T-helper 1 cell treated with Interleukin-12 subunit alpha and Interleukin-12 subunit beta and Interleukin-4 antibody, amounts not matched to agents 30 μg/mL and 1 μg/mL, for 36 hours (primary cell): ENCODE data around the gene THRAP3.
A peak's percentile ranks its signal among the peaks of the same experiment; 100 is the strongest.

Source experiments
- H3K27ac Mint-ChIP-seq: one replicate; pipeline ENCODE4 v1.8.0; 2021; ENCODE audit warnings: mild to moderate bottlenecking, mixed read lengths
- H3K27me3 Mint-ChIP-seq: one replicate; pipeline ENCODE4 v1.8.0; 2021; ENCODE audit warnings: low read depth, mixed read lengths
- H3K36me3 Mint-ChIP-seq: one replicate; pipeline ENCODE4 v1.8.0; 2021; ENCODE audit warnings: low read depth, mixed read lengths
- H3K4me1 Mint-ChIP-seq: one replicate; pipeline ENCODE4 v1.8.0; 2021; ENCODE audit warnings: low read depth, mixed read lengths
- H3K4me3 Mint-ChIP-seq: one replicate; pipeline ENCODE4 v1.8.0; 2021; ENCODE audit warnings: mild to moderate bottlenecking, moderate library complexity, mixed read lengths
- H3K9me3 Mint-ChIP-seq: one replicate; pipeline ENCODE4 v1.8.0; 2021; ENCODE audit warnings: mixed read lengths

The THRAP3 gene

DNA sequence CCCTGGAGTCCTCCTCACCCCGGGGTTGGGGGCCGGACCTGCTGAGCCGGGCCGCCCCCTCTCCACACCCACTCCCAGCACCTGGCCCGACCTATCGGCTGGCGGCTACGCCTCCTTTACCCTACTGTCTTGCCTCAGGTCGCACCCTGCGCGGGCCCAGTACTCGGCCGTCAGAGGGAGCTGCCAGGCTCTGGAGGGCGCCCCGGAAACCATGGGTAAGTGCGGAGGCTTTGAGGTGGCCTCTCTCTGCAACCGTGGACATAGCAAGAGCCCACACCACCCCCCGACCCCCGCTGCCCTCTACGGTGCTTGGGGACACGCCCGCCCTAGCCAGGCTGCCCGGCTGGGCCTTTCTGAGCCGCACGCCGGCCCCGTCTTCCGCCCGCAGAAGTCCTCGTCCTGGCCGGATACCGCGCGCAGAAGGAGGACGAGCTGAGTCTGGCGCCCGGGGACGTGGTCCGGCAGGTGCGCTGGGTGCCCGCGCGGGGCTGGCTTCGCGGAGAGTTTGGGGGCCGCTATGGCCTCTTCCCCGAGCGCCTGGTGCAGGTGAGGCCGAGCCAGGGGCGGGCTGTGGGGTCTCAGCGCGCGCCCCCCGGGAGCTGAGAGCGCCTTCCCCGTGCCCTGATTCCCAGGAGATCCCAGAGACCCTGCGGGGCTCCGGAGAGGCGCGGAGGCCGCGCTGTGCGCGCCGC lies 82.1 kb downstream of the THRAP3 start, which contains the start of gene SH3D21:
Gene SH3D21, plus strand, starts transcription at position 159 of the 692 bp plus-strand sequence. Its CDS starts 53 bp downstream, at position 212.
- Mint-ChIP-seq H3K9me3 (no peaks in the 10 kb centered on the region), H3K4me1 (peaks cover 23% of the 10 kb centered on the region), H3K36me3 (peaks cover 18% of the 10 kb centered on the region), H3K27me3 (no peaks in the 10 kb centered on the region), H3K4me3 (peak within 1 kb of the TSS; percentile 97), H3K27ac (peak within 1 kb of the TSS; percentile 89)

DNA sequence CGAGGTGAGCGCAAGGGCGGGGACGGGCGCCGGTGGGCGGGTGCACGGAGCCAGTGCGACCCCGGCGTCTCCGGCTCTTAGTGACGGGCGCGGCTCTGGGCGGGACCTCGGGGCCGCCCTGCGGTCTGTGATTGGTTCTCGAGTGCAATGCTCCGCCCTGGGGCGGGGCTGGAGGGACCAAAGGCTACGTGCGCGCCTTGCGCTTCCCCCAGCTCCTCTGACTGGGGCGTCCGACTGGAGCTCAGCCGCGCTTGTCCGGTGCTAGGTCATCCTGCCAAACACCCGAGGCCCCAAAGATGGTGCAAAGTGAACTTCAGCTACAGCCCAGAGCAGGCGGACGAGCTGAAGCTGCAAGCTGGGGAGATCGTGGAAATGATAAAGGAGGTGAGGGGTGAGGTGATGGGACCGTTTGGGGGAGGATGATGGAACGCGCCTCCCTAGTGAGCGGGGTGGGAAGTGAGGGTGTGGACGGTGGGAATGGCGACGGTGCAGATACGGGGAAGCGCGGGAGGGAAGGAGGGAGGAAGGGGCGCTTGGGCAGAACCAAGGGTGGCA lies 82.7 kb downstream of the THRAP3 start:
- peaks cover 18% of the 10 kb centered on the region for H3K36me3 Mint-ChIP-seq
- H3K27me3 Mint-ChIP-seq: no peaks in the 10 kb centered on the region

GRCh38 chr1:36307601-36308330 lies 83.5 kb downstream of the THRAP3 start:
- peaks cover 23% of the 10 kb centered on the region for H3K4me1 Mint-ChIP-seq
- H3K9me3 Mint-ChIP-seq: no peaks in the 10 kb centered on the region
- peak overlapping the region; percentile 97 for H3K4me3 Mint-ChIP-seq
- no peaks in the 10 kb centered on the region for H3K27me3 Mint-ChIP-seq
- H3K36me3 Mint-ChIP-seq: peaks cover 15% of the 10 kb centered on the region
- H3K27ac Mint-ChIP-seq: no peak overlapping the region

More for the DNA sequence above, 82.7 kb downstream of the THRAP3 start:
- peak overlapping the region; percentile 89 for H3K27ac Mint-ChIP-seq
- H3K4me3 Mint-ChIP-seq: peak overlapping the region; percentile 97
- H3K9me3 Mint-ChIP-seq: no peaks in the 10 kb centered on the region
- peaks cover 23% of the 10 kb centered on the region for H3K4me1 Mint-ChIP-seq

DNA sequence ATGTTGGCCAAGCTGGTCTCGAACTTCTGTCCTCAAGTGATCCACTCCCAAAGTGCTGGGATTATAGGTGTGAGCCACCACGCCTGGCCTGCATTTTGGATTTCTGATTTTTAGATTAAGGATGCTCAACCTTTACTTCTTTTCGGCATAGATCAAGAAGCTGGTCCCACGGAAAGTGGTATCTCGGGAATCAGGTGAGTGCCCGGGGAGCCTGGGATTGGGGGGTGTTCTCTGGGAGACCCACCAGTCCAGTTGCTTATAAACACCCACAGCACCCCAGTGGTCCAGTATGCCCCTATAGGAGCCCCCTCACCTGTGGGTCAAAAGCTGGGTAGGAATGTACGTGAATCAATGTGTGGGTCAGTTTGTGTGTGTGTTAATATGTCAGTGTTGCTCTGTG lies 85.2 kb downstream of the THRAP3 start:
- H3K9me3 Mint-ChIP-seq: no peaks in the 10 kb centered on the region
- peaks cover 7% of the 10 kb centered on the region for H3K36me3 Mint-ChIP-seq
- H3K4me3 Mint-ChIP-seq: no peak overlapping the region
- peaks cover 20% of the 10 kb centered on the region for H3K4me1 Mint-ChIP-seq
- H3K27ac Mint-ChIP-seq: no peak overlapping the region
- H3K27me3 Mint-ChIP-seq: no peaks in the 10 kb centered on the region

DNA sequence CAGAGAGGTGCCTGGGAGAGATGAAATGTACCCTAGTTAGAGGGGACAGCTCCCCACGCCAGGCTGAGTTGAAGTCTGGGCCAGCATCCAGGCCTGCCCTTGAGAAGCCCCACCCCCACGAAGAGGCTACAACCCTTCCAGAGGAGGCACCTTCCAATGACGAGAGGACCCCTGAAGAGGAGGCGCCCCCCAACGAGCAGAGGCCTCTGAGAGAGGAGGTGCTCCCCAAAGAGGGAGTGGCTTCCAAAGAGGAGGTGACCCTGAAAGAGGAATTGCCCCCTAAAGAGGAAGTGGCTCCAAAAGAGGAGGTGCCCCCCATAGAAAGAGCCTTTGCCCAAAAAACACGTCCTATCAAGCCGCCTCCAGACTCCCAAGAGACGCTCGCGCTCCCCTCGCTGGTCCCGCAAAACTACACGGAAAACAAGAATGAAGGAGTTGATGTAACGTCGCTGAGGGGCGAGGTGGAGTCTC lies 96.1 kb downstream of the THRAP3 start:
- no peaks in the 10 kb centered on the region for H3K9me3 Mint-ChIP-seq
- H3K27ac Mint-ChIP-seq: no peak overlapping the region
- H3K27me3 Mint-ChIP-seq: peaks cover 7% of the 10 kb centered on the region
- peaks cover 18% of the 10 kb centered on the region for H3K4me1 Mint-ChIP-seq
- H3K36me3 Mint-ChIP-seq: peaks cover 7% of the 10 kb centered on the region
- peak overlapping the region; percentile 35 for H3K4me3 Mint-ChIP-seq

DNA sequence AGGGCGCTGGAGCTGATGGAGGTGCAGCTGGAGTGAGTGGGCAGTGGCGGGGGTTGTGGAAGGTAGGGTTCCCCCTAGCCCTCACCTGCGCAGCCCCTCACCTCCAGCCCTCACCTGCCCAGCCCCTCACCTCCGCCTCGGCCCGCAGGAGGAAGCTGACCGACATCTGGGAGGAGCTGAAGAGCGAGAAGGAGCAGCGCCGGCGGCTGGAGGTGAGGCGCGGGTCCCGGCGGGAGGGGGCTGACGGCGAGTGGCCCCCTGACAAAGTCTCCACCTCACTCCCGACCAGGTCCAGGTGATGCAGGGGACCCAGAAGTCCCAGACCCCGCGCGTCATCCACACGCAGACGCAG lies 96.5 kb downstream of the THRAP3 start:
- Mint-ChIP-seq H3K4me1 (peaks cover 18% of the 10 kb centered on the region), H3K4me3 (peak overlapping the region; percentile 35), H3K9me3 (no peaks in the 10 kb centered on the region), H3K27me3 (peaks cover 7% of the 10 kb centered on the region), H3K27ac (no peak overlapping the region), H3K36me3 (peaks cover 7% of the 10 kb centered on the region)

- H3K36me3 Mint-ChIP-seq: peaks cover 7% of the 10 kb centered on the region
- H3K27ac Mint-ChIP-seq: no peak overlapping the region
- peaks cover 18% of the 10 kb centered on the region for H3K4me1 Mint-ChIP-seq
- H3K27me3 Mint-ChIP-seq: peaks cover 7% of the 10 kb centered on the region
- no peaks in the 10 kb centered on the region for H3K9me3 Mint-ChIP-seq
- peak overlapping the region; percentile 29 for H3K4me3 Mint-ChIP-seq
These were observed 97.1 kb downstream of the THRAP3 start for GRCh38 chr1:36321119-36321951.

- Mint-ChIP-seq H3K27ac (no peak overlapping the region), H3K4me3 (peak overlapping the region; percentile 29), H3K27me3 (peaks cover 7% of the 10 kb centered on the region), H3K4me1 (peaks cover 24% of the 10 kb centered on the region), H3K9me3 (no peaks in the 10 kb centered on the region), H3K36me3 (peaks cover 7% of the 10 kb centered on the region)
These were observed 98.0 kb downstream of the THRAP3 start for GRCh38 chr1:36322041-36322785.

- H3K4me1 Mint-ChIP-seq: peaks cover 28% of the 10 kb centered on the region
- H3K27me3 Mint-ChIP-seq: peaks cover 7% of the 10 kb centered on the region
- peak overlapping the region; percentile 65 for H3K4me3 Mint-ChIP-seq
- no peaks in the 10 kb centered on the region for H3K9me3 Mint-ChIP-seq
- peak overlapping the region; percentile 41 for H3K27ac Mint-ChIP-seq
- H3K36me3 Mint-ChIP-seq: peaks cover 4% of the 10 kb centered on the region
These were observed 98.8 kb downstream of the THRAP3 start for GRCh38 chr1:36322786-36323635.

DNA sequence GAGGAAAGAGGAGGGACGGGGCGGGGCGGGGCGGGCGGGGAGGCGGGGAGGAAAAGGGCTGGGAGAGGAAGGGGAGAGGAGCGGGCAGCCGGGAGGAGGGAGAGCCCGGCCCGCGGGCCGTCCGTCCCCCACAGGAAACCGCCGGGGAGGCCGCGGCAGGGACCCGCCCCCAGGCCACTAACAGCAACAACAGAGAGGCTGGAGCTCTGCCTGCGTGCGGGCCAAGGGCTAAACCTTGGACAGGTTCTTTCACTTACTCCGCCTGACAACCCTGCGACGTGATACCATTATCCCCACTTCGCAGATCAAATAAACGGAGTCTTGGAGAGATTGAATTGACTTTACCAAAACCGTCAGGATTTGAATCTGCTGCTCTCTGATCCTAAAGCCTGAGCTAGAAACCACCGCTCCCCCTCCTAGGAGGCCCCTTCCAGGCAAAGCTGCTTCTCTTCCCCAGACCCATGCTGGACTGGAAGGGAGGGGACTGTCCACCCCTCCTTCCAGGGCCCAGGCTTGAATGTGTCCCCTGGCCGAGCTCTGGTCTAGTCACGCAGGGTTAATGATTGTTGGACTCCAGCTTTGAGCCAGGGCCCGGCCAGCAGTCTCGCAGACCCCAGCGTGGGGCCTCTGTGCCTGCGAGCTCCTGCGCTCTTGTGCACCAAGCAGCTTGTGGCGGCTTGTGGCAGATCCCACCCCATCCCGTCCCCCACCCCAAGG lies 99.6 kb downstream of the THRAP3 start, which contains the start of gene EVA1B:
Gene EVA1B, minus strand, starts transcription at position 10 of the 717 bp plus-strand sequence. CDS start 608 bp downstream, outside the sequence.
- peaks cover 7% of the 10 kb centered on the region for H3K27me3 Mint-ChIP-seq
- H3K4me3 Mint-ChIP-seq: peak within 1 kb of the TSS; percentile 80
- peaks cover 28% of the 10 kb centered on the region for H3K4me1 Mint-ChIP-seq
- peak within 1 kb of the TSS; percentile 41 for H3K27ac Mint-ChIP-seq
- H3K36me3 Mint-ChIP-seq: peaks cover 2% of the 10 kb centered on the region
- H3K9me3 Mint-ChIP-seq: no peaks in the 10 kb centered on the region

DNA sequence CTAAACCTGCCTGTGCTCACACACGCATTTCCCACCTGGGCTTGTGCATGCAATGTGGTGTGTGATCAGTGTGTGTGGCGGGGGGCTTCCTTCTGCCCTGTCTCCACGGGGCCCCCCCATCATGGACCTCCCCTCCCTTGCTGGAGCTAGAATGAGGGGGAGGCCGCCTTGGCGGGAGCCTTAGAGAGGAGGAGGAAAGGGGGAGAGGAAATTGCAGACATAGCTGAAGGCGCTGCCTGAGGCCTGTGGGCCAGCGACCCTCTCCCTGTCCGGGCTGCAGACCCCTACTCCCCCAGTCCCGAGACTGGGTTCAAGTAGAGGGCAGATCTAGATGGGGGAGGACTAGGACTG lies 100.1 kb downstream of the THRAP3 start:
- Mint-ChIP-seq H3K4me1 (peaks cover 30% of the 10 kb centered on the region), H3K36me3 (peaks cover 2% of the 10 kb centered on the region), H3K27ac (no peak overlapping the region)

GRCh38 chr1:36326499-36326898 lies 102.3 kb downstream of the THRAP3 start:
- Mint-ChIP-seq H3K36me3 (peaks cover 2% of the 10 kb centered on the region), H3K4me3 (no peak overlapping the region), H3K27me3 (peaks cover 15% of the 10 kb centered on the region), H3K4me1 (peaks cover 27% of the 10 kb centered on the region), H3K9me3 (no peaks in the 10 kb centered on the region), H3K27ac (no peak overlapping the region)

More for the DNA sequence above, 100.1 kb downstream of the THRAP3 start:
- Mint-ChIP-seq H3K27me3 (peaks cover 7% of the 10 kb centered on the region), H3K4me3 (peak overlapping the region; percentile 68), H3K9me3 (no peaks in the 10 kb centered on the region)
